GM21381 (cell line): Measurements from ENCODE around the gene SMG7.
"Not testable (repeated sequence)": the region's sequence is repeated elsewhere in the genome, so short reads cannot be mapped to it uniquely, and the experiment has no call there.

Experiments used
- ATAC-seq: cut with Tn5 transposase; IDR thresholded peaks from one replicate; pipeline ENCODE4 v1.9.1; 2021; ENCODE audit warnings: mild to moderate bottlenecking, moderate library complexity; ENCODE audit not compliant: unreplicated experiment

Gene SMG7, protein sequence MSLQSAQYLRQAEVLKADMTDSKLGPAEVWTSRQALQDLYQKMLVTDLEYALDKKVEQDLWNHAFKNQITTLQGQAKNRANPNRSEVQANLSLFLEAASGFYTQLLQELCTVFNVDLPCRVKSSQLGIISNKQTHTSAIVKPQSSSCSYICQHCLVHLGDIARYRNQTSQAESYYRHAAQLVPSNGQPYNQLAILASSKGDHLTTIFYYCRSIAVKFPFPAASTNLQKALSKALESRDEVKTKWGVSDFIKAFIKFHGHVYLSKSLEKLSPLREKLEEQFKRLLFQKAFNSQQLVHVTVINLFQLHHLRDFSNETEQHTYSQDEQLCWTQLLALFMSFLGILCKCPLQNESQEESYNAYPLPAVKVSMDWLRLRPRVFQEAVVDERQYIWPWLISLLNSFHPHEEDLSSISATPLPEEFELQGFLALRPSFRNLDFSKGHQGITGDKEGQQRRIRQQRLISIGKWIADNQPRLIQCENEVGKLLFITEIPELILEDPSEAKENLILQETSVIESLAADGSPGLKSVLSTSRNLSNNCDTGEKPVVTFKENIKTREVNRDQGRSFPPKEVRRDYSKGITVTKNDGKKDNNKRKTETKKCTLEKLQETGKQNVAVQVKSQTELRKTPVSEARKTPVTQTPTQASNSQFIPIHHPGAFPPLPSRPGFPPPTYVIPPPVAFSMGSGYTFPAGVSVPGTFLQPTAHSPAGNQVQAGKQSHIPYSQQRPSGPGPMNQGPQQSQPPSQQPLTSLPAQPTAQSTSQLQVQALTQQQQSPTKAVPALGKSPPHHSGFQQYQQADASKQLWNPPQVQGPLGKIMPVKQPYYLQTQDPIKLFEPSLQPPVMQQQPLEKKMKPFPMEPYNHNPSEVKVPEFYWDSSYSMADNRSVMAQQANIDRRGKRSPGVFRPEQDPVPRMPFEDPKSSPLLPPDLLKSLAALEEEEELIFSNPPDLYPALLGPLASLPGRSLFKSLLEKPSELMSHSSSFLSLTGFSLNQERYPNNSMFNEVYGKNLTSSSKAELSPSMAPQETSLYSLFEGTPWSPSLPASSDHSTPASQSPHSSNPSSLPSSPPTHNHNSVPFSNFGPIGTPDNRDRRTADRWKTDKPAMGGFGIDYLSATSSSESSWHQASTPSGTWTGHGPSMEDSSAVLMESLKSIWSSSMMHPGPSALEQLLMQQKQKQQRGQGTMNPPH

DNA sequence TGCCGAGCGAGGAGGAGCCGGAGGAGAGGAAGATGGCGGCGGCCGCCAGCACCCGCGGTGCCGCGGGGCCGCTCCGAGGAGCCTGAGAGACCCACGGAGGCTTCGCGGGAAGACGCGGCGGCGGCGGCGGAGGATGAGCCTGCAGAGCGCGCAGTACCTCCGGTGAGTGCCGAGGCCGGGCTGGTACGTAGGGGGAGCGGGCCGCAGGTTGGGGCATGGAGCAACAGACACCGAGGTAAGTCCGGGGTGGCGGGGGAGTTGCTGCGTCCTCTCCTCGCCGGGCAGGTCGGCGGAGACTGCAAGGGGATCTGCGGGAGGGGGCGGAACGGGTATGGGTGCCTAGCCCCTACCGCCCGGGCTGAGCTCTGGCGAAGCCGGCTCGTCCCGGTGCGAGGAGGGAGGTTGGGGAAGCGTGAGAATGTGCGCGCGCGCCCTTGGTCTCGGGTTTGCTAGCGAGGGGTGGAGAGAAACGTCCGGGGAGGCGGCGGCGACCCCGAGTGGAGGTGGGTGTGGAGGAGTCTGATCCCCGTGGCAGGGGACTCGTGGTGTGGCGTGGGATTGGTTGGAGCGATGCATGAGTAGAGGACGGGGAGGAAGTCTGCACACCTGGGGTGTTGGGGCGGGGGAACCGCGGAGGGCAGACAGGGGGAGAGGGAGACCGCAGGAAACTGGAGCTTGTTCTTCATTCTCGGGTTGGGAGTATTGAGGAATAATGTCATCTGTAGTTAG lies at the start of gene SMG7:
TSS of gene SMG7 (plus strand) at position 12 of the 729 bp plus-strand sequence. CDS start at position 134, 122 bp downstream.
- ATAC-seq: no peak

DNA sequence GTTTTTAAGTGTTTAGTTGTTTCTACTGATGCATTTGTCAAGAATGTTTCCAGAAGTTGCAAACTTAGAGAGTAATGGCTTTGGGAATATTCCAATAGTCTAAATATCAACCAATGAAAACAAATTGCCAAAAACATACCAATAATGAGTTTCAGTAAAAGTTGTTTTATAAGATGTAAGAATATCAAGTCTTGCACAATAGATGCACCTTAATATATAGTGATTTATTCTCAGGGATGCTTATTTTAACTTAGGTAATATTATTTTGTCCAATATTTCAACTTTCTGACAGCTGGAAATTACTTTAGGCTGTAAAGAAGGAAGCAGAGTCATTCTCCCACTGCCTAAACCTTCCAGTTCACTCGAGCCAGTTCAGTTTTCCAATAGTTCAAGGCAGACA lies 48.8 kb upstream of the SMG7 start:
- ATAC-seq: no peak

DNA sequence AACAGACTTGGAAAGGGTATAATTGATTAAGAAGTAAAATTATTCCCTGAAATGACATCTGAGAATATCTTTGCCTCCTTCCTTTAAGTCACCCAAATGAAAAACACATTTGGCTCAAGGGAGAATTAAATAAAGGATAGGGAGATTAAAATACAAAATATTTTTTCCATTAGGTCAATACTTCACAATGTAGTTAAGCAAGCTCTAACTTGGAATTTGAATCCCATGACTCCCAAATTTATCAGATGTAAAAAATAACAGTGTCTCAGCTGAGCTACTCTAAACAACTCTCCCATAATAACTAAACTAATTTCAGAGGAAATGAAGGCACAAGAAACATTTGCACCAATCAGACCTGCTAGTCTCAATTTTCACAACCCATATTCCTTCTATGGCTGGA lies 47.6 kb upstream of the SMG7 start:
- ATAC-seq: no peak

DNA sequence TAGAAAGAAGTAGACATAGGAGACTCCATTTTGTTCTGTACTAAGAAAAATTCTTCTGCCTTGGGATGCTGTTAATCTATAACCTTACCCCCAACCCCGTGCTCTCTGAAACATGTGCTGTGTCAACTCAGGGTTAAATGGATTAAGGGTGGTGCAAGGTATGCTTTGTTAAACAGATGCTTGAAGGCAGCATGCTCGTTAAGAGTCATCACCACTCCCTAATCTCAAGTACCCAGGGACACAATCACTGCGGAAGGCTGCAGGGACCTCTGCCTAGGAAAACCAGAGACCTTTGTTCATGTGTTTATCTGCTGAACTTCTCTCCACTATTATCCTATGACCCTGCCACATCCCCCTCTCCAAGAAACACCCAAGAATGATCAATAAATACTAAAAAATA lies 44.7 kb upstream of the SMG7 start:
- ATAC-seq: not testable (repeated sequence)

DNA sequence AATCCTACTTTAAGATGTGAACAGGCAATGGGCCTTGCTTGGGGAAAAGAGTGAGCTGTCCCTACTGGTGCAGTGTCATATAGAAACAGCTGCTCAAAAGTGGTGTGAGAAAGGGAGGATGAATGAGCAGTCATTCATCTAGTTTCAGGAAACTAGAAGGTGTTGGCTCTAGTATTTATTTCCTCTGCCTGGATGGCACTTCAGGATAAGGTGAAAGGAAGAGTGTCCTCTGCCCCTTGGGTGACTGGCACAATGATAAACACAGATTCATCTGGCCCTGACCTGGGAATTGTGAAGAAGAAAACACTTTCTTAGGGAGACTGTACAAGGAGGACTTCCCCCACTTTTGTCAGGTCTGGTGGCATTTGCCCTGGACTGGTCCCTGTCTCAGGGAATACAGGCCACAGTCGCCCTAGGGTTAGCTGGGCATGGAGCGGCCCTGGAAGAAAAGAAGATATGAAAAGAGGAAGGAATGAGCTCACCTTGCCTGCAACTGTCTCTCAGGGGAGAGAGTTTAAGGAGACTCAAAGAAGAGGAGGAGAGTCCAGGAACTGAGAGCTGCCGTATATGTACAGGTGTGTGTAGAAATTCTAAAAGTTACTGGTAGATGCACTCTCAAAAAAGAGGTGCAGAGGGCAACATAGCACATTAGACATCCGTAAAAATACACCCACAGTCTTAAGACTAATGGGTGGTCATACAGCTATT lies 40.3 kb upstream of the SMG7 start:
- no peak for ATAC-seq

DNA sequence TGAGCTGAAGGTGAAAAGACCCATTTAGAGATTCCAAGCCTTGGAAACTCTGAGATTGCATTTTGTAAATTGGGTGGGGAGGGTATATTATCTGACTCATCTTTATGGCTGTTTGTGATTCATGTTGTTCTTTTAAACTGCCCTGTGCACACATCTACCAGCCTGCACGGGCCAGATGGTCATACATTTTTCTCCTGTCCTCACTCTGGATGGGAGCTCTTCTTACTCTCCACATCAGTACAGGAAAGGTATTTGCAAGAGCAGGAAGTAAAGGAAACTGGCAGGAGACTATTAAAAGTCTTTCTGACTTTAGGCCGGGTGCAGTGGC lies 39.8 kb upstream of the SMG7 start:
- ATAC-seq: no peak

DNA sequence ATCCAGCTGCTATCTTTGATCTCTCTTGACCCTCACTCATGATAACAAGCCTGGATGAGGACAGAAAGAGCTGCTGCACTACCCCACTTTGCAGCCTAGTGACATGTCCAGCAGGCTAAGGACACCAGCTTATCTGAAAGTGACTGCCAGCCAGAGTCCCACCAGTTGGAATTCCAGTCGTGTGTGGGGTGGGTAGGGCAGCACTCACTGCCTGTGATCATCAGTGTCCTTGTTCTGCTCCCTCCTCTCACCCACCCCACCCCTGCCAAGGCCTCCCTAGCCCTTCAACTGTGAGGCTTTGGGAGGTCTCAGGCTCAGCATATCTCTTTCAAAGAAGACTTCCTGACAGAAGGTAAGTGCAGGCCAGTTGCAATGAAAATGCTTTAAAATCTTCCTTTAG lies 38.6 kb upstream of the SMG7 start:
- no peak for ATAC-seq

DNA sequence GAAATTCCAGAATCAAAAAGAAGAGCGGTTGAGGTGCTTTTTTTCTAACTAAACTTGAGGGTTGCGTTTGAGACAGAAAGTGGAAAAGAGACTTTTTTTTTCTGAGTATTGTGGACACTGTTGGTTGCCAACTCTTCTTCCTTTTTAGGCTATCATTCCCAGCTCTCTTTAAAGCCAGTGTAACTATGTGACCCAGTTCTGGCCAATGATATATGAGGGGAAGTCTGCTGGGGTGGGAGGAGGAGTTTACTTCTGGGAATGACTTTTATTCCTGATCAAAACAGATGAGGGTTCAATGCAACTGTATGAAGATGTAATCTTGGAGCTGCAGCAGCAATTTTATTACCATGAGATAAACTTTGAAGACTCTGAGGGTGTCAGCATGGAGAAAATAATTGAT lies 36.8 kb upstream of the SMG7 start:
- no peak for ATAC-seq

DNA sequence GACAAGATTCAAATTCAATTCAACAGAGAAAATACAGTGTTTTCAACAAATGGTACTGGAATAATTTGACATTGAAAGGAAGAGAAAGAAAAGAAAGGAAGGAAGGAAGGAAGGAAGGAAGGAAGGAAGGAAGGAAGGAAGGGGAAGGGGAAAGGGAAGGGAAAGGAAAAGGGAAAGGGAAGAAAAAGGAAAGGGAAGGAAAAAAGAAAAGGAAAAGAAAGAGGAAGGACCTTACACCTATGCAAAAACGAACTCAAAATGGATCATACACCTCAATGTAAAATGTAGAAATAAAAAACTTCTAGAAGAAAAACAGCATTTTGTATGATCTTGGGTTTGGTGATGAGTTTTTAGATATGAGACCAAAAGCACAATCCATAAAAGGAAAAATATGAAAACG lies 34.2 kb upstream of the SMG7 start:
- no peak for ATAC-seq

DNA sequence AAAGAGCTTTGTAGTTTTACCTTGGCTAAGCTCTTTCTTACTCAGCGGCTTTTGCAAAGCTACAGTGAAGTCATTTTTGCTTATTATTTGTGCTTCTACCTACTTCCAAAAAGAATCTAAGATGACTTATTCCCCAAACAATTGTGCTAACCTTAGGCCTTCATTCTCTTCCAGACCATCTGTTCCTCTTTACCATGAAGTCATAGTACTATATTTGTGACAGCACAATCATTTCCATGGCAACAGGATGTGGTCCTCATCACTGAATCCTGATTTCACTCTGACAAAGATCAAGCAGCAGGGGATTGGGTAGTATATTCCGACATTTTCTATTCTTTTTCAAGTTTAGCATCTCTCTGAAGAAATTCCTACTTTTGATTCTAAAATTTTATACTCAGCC lies 29.3 kb upstream of the SMG7 start:
- ATAC-seq: no peak

DNA sequence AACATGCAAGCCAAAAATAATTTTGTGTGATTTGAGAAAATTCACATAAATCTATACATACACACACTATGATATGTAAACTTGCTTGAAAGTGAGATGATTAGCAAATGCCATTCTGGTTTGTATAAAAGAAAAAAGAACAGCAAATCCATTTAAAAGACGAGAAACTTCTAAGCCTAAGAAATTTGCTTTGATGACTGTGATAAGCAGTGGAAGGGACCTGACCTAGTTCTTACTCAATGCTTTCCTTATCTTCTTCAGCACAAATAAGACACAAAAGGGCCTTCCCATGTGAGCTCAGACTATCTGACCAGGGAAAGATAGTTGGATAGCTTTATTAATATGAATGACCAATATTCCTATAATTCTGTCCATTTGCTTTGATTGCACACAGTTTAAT lies 28.8 kb upstream of the SMG7 start:
- ATAC-seq: no peak

DNA sequence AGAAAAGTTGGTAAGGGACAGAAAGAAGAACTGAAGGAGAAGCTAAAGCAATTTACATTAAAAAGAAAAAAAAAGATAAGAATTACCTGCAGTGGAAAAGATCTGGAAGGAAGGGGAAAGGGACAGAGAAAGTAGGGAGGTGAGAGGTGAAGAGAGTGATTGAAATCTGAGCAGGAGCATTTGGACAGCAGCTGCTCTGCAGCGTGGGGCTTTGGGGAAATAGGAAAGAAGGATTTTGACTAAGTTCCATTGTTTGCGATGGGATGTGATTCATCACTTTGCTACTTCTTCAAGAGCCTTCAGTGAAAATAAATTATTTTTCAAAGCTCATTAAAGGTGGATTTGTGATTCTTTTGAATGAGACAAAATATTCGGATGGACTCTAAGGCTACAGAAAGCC lies 28.1 kb upstream of the SMG7 start:
- ATAC-seq: no peak

DNA sequence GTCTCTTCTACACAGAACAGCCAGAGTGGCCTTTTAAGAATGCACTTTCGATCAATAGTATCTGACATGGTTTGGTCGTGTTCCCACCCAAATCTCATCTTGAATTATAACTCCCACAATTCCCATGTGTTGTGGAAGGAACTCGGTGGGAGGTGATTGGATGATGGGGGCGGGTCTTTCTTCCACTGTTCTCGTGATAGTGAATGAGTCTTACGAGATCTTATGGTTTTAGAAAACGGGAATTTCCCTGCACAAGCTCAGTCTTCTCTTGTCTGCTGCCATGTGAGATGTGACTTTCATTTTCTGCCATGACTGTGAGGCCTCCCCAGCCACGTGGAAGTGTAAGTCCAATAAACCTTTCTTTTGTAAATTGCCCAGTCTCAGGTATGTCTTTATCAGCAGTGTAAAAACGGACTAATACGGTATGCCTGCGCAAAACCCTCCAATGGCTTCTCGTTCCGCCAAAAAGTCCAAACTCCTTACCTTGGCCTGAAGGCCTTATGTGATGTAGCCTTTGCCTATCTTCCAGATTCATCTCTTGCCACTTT lies 23.0 kb upstream of the SMG7 start:
- no peak for ATAC-seq

DNA sequence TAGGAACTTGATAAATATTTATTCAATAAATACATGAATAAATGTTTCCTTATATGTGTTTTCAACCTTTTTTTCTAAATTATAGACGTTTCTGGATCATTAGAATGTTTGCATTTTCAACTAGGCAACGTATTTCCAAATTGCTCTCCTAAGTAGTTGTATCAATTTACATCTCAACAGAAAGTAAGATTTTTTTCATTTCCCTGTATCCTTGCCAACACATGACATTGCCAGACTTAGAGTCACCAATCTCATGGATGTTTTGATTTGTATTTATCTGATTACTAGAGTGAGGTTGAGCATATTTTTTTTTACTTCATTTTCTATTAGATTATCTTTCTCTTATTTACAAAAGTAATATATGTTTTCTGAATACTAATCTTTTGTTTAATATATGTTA lies 22.2 kb upstream of the SMG7 start:
- no peak for ATAC-seq

DNA sequence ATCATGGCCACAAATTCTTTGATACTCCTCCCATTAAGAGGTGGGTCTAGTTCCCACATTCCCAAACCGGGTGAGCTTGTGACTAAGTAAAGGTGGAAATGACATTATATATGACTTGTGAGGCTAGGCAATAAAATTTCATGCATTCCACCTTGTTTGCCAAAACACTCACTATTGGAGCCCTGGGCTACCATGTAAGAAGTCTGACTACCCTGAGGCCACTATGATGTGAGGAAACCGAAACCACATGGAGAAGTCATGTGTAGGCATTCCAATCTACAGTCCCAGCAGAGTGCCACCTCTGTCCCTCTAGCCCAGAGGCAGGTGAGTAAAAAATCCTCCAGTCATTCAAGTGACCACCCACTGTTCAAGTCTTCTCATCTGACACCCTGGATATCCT lies 17.9 kb upstream of the SMG7 start:
- ATAC-seq: no peak

DNA sequence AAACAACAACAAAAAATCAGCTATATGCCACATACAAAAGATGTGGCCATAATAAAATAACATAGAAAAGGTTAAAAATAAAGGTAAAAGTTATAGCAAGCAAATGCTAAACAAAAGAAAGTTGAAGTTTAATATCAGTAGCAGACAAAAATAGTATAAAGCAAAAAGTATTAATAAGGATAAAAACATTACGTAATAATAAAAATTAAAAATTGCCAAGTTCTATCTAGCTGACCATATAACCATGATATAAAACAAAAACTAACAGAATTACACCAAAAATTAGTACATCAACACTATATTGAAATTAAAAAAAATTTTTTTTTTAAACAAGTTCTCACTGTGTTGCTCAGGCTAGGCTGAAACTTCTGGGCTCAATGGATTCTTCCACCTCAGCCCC lies 15.5 kb upstream of the SMG7 start:
- ATAC-seq: no peak

DNA sequence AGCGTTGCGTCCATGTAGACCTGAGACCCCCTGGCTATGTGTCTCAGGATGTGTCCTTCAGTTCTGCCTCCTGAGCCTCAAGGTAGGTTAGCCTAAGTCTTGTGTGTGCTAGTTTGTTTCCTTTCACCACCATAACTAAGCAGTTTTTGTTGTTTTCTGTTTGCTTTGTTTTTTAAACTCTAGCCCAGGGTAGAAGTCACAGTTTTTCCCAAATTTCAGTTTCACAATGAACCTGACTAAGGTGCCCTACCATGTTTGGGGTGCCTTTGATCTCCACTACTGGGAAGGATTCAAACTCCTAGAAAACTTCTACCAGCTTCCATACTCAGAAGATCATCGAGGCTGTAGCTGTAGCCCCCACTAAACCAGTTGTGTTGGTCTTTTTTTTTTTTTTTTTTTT lies 14.8 kb upstream of the SMG7 start:
- no peak for ATAC-seq

DNA sequence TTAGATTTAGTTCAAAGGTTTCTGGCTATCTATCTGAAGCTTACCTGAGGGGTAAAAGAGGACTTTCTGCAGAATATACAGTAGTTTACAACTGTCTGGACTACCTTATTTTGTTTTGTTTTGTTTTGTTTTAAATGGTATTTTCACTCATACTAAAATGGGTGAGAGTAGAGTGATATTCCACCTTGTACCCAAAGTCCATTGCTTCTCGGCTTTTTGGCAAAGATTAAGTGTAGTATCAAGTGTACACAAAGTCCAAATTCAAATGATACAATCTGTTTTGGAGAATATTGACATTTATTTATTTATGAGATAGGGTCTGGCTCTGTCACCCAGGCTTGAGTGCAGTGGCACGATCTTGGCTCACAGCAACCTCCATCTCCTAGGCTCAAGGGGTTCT lies 11.7 kb upstream of the SMG7 start:
- ATAC-seq: no peak

DNA sequence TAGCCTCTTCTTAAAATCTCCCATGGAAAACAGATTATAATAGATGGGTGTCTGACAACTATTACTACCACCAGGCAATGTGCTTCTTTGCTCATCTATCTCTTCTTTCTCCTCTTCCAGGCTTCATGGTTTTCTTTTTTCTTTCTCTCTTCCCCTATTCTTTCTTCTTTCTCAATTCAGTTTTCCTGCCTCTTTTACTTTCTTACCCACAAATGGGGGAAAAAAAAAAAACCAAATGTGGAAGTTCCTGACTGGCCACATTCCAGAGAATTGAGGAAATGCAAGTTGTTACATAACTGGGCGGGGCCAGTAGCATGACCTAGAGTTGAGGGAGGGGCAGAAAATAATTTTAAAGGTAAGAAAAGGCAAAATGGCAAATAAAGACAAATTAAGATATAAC lies 10.9 kb upstream of the SMG7 start:
- no peak for ATAC-seq

DNA sequence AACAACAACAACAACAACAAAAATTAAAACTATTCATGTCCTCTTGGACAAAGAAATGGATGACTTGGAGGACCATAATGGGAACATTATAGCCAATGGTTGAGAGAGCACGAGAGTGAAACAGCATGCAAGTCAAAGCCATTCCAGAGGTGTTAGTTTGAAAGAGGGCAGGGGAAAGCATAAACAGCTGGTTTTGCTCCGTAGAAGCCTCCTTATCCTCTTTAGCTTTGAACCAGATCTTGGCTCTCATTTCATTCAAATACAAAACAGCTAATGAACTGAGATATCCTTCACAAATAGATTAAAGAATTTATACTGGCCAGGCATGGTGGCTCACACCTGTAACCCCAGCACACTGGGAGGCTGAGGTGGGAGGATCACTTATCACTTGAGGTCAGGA lies 8.7 kb upstream of the SMG7 start:
- no peak for ATAC-seq
